Stomach (tissue), 9 donors: ENCODE data around the gene CCDC146. TPM values are rescaled to one million over a fixed set of nuclear protein-coding genes. Genes with fewer than 3 reads are reported as not detected.

Source experiments
- DNase-seq, 2 donors: peaks; one replicate each; pipeline versions ENCODE4 v3.0.0 to v3.0.0-alpha.2; 2013 to 2019
- H3K27ac ChIP-seq, 5 donors: fragments of 200-600 bp in 4 of 5; sonication (generic) in 4 of 5; one replicate each; pipeline ENCODE4 v1.5.1; 2013 to 2019; ENCODE audit warnings: mild to moderate bottlenecking in 1 of 5, moderate library complexity in 1 of 5
- H3K27me3 ChIP-seq, 3 donors: fragments of 200-600 bp; sonication (generic); one replicate each; pipeline ENCODE4 v1.5.1; 2017 to 2019; ENCODE audit warnings: mixed run types in 1 of 3
- H3K36me3 ChIP-seq, 4 donors: fragments of 200-600 bp; sonication (generic); 1 replicate in 3 of 4; 2 replicates in 1 of 4; pipeline ENCODE4 v1.5.1; 2016 to 2019
- H3K4me1 ChIP-seq, 4 donors: fragments of 200-600 bp; sonication (generic); one replicate each; pipeline ENCODE4 v1.5.1; 2016 to 2019
- H3K4me3 ChIP-seq, 4 donors: fragments of 200-600 bp; sonication (generic) in 3 of 4; one replicate each; pipeline ENCODE4 v1.5.1; 2016 to 2019; ENCODE audit warnings: mild to moderate bottlenecking in 1 of 4
- H3K9me3 ChIP-seq, 4 donors: fragments of 200-600 bp; sonication (generic); one replicate each; pipeline ENCODE4 v1.5.1; 2016 to 2019
- EP300 ChIP-seq: sonication (generic); formaldehyde crosslinking; IDR thresholded peaks from one replicate; pipeline ENCODE4 v1.6.1; 2017; ENCODE audit warnings: antibody characterized with exemption
- POLR2A ChIP-seq, 4 donors: fragments of 450-650 bp; IDR thresholded peaks; one replicate each; pipeline ENCODE4 v1.6.1; 2016; ENCODE audit warnings: antibody characterized with exemption in 4 of 4, control low read depth in 2 of 4, mild to moderate bottlenecking in 1 of 4, moderate library complexity in 1 of 4
- POLR2AphosphoS5 ChIP-seq, 3 donors: sonication (generic); formaldehyde crosslinking; IDR thresholded peaks; one replicate each; pipeline ENCODE4 v1.6.1; 2016; ENCODE audit warnings: antibody characterized with exemption in 3 of 3
- WGBS, 5 donors: extraction: QIAGEN DNeasy Blood & Tissue Kit in 3 of 5; methylation state at CpG; one replicate each; pipeline versions ENCODE4 v1.1.5 to v1.1.7; 2013 to 2018; 5-methylcytosine and 5-hydroxymethylcytosine counted together
- intact Hi-C: fragments of 100-400 bp; cut with DNase I; formaldehyde crosslinking; loops from one replicate; pipeline ENCODE4 v1.15.1; 2023; ENCODE audit warnings: low total_unique reads
- polyA plus RNA-seq, 3 donors: library from polyadenylated mRNA; stranded (reverse); fragments of 200-250 nt; gene quantifications; one replicate each; pipeline ENCODE4 v1.2.3, GENCODE V29; 2013
- total RNA-seq, 5 donors: library from RNA; depleted of rRNA; stranded (reverse); fragments of >200 nt; gene quantifications; one replicate each; pipeline versions ENCODE4 v1.1.0 to v1.2.3, GENCODE V29; 2014 to 2016
- TF ChIP-seq, protein P1 (sequence below), 7 experiments: fragments of 450-650 bp in 4 of 7; fragments of 200-600 bp in 3 of 7; sonication (generic) in 3 of 7; IDR thresholded peaks; one replicate each; pipeline ENCODE4 v1.5.1; 2016 to 2019; ENCODE audit warnings: antibody characterized with exemption in 7 of 7, control low read depth in 2 of 7, mild to moderate bottlenecking in 1 of 7
- donor health status: healthy with polysubstance abuse.
- donor health status: Bipolar disorder and iron deficiency.
- donor health status: healthy.

CCDC146 gene
- total and polyA plus RNA-seq, 8 donors = 1.3 to 193 (median 26.5) TPM

GRCh38 chr7:77184990-77185389 is 62.6 kb downstream of the CCDC146 start:
- Histone ChIP-seq H3K9me3 (no peaks in the 10 kb centered on the region), H3K36me3 (no peaks in the 10 kb centered on the region), H3K4me3 (no peak overlapping the region), H3K27ac (no peak overlapping the region), H3K27me3 (no peaks in the 10 kb centered on the region), H3K4me1 (peaks cover 0 to 24% (median 5%) of the 10 kb centered on the region in 4 donors)
- WGBS, 5 donors = 49 to 63% (median 52%) methylated on average over 3 of the region's 3 CpGs
- DNase-seq = no peak
- intact Hi-C loops = no loop called here
- TF ChIP-seq POLR2A (IDR thresholded peaks at IDR 0.05) (no peak), EP300 (no peak), POLR2AphosphoS5 (IDR thresholded peaks at IDR 0.05) (no peak)
- TF ChIP-seq, protein P1, sequence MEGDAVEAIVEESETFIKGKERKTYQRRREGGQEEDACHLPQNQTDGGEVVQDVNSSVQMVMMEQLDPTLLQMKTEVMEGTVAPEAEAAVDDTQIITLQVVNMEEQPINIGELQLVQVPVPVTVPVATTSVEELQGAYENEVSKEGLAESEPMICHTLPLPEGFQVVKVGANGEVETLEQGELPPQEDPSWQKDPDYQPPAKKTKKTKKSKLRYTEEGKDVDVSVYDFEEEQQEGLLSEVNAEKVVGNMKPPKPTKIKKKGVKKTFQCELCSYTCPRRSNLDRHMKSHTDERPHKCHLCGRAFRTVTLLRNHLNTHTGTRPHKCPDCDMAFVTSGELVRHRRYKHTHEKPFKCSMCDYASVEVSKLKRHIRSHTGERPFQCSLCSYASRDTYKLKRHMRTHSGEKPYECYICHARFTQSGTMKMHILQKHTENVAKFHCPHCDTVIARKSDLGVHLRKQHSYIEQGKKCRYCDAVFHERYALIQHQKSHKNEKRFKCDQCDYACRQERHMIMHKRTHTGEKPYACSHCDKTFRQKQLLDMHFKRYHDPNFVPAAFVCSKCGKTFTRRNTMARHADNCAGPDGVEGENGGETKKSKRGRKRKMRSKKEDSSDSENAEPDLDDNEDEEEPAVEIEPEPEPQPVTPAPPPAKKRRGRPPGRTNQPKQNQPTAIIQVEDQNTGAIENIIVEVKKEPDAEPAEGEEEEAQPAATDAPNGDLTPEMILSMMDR (IDR thresholded peaks at IDR 0.05) = no peak

- Histone ChIP-seq H3K4me1 (peaks cover 0 to 24% (median 5%) of the 10 kb centered on the region in 4 donors), H3K9me3 (no peaks in the 10 kb centered on the region), H3K4me3 (no peak overlapping the region), H3K27me3 (no peaks in the 10 kb centered on the region), H3K36me3 (no peaks in the 10 kb centered on the region), H3K27ac (no peak overlapping the region)
- WGBS, 5 donors = 80 to 91% (median 85%) methylated on average over 2 of the region's 2 CpGs
- intact Hi-C loops = no loop called here
- no peak for DNase-seq
- TF ChIP-seq, protein P1 (IDR thresholded peaks at IDR 0.05) = no peak
- TF ChIP-seq POLR2A (IDR thresholded peaks at IDR 0.05) (no peak), EP300 (no peak), POLR2AphosphoS5 (IDR thresholded peaks at IDR 0.05) (no peak)
Observed at GRCh38 chr7:77185866-77186265, 63.5 kb downstream of the CCDC146 start.

DNA sequence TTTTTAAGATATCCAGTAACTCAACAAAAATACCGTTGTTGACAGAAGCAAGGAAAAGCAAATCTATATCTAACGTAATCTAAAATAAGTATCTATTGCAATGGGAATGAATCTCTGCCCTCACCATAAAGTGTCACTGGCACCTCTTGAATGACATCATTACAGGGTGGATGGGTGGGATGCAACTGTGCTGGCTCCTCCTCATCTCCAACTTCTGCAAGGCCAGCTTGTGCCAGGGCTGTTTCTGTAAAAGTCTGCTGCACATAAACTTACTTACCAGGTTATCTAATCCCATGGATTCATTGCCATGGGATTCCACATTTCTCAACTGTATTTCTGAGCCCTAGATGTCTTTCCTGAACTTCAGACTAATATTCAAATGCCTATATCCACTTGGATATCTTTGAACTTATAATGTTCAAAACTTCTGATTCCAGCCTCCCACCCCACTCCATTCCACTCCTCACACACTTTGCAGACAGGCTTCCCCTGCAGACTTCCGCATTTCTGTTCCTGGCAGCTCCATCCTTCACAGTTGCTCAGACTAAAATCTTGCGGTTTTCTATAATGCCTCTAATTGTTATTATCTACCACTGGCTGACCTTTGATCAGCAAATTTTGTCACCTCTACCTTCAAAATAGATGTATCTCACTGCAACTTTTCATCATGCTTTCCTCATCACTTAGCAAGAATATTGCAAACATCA is 66.5 kb downstream of the CCDC146 start:
- Histone ChIP-seq H3K4me3 (no peak overlapping the region), H3K36me3 (no peaks in the 10 kb centered on the region), H3K27me3 (no peaks in the 10 kb centered on the region), H3K27ac (peak overlapping the region in 1 of 5 donors; percentile 27), H3K4me1 (peaks cover 0 to 32% (median 5%) of the 10 kb centered on the region in 4 donors), H3K9me3 (no peaks in the 10 kb centered on the region)
- intact Hi-C loops = no loop called here
- no peak for DNase-seq
- 78 to 92% (median 87%) methylated on average over 4 of the region's 4 CpGs for WGBS, 5 donors
- TF ChIP-seq POLR2AphosphoS5 (IDR thresholded peaks at IDR 0.05) (no peak), POLR2A (IDR thresholded peaks at IDR 0.05) (no peak), EP300 (no peak)
- TF ChIP-seq, protein P1 (IDR thresholded peaks at IDR 0.05) = no peak

DNA sequence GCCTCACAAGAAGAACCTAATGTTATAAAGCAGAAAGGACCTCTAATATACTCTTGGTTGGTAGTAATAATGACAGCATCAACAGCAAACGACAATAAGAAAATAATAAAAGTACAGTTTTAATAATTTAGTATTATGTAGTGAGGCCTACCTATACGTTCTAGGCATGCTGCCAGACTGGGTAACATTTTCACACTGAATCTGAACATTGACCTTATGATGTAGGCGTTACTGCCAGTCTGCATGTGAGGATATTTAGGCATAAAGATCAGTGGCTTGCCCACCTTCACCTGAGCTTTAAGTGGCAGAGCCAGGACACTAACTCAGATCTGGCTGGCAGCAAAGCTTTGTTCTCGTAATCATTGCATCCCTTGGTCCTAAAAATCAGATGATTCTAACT is 74.7 kb downstream of the CCDC146 start:
- DNase-seq = no peak
- H3K4me1 ChIP-seq = peaks cover 5 to 59% (median 12%) of the 10 kb centered on the region in 4 donors
- no peaks in the 10 kb centered on the region for H3K27me3 ChIP-seq
- peak overlapping the region in 3 of 4 donors; percentile 3 to 55 (median 44) for H3K4me3 ChIP-seq
- 77 to 95% (median 84%) methylated on average over 4 of the region's 4 CpGs for WGBS, 5 donors
- H3K36me3 ChIP-seq = no peaks in the 10 kb centered on the region
- no peaks in the 10 kb centered on the region for H3K9me3 ChIP-seq
- TF ChIP-seq EP300 (no peak), POLR2AphosphoS5 (IDR thresholded peaks at IDR 0.05) (no peak), POLR2A (IDR thresholded peaks at IDR 0.05) (no peak)
- TF ChIP-seq, protein P1 (IDR thresholded peaks at IDR 0.05) = no peak
- intact Hi-C loops = no loop called here
- peak overlapping the region in 2 of 5 donors; percentile 4 to 79 for H3K27ac ChIP-seq
